ENCODE data around the gene AMBP.

AMBP gene

DNA sequence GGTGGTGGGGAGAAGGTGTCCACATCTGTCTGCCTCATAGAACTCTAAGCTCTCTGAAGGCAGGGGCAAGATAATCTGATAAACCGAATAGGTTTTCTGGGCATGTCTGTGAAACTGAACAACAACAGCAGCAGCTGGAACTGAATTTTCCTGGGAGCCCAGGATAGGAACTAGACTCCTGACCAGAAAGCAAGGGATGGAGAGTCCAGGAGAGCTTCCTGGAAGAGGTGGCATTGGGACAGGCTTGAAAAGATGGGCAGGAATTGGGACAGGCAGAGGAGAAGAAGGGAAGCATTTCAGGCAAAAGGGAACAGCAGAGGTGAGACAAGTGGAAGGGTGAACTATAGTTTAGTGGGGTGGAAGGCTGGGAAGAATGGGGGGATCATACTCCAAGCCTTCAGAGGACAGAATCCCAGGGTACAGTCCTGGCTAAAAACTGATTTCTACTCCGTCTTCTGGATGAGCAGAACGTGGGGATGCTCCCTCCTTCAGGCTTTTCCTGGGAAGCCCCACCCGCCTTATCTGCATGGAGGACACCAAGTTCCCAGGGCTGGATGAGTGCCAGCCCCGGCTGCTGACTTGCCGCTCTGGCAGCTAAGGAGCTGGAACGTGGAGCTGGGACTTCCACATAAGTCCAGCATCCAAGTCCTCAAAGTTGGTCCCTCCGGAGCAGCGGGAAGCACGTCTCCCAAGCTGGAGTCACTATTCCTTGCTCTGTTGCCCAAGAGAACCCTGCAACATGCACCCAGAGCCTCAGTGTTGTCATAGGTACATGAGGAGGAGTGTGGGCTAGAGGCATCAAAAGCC, 34.9 kb upstream of the AMBP start:
- no peak for DNase-seq

DNA sequence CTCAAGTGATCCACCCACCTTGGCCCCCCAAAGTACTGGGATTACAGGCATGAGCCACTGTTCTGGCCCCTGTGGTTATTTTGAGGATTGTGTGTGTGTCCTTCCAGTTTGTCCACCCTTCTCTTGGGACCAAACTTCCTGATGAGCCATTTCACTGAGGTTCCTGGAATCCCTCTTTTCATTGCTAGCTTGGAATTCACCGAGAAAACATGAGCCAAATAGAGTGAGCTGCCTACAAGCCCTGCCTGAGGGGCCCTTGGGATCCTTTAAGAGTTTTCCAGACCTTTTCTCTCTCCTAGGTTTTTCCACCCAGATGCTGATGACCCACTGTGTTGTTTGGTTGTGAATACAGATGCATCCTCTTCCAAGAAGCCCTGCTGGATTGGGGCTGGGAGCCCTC, 34.2 kb upstream of the AMBP start:
- no peak for DNase-seq

DNA sequence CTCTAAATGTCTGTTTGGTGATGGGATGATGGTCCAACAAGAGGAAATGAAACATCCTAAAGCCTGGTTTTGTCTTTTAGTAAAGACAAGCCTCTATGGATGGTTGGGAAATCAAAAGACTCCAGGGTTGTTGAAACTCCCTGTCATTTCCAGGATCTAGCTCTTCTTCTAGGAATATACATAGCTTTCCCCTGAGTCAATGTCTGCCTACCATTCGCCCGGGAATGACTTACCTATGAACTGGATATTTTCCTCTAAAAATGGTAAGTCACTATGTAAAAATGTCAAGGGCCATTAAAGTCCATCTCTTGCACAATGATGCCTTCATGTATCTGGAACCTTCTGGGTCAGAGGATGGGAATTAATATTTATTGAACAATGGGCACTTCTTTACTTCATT, 32.1 kb upstream of the AMBP start:
- no peak for DNase-seq

DNA sequence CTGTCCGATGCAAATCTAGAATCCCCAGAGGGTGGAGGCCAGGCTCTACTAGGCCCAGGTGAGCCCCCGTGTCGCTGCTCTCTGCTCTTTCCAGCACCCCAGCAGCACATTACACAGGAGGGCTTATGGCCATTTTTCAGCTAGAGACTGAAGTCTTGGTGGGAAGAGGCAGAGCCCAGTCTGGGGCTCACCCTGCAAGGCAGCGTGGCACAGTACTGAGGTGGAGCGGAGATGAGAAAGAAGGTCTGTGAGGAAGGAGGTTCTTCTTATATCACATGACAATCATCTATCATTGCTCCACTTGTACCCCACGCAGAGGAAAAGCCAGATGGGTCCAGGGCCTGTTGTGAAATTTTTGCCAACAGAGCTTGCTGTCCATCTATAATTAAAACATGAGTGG, 31.0 kb upstream of the AMBP start:
- no peak for DNase-seq

DNA sequence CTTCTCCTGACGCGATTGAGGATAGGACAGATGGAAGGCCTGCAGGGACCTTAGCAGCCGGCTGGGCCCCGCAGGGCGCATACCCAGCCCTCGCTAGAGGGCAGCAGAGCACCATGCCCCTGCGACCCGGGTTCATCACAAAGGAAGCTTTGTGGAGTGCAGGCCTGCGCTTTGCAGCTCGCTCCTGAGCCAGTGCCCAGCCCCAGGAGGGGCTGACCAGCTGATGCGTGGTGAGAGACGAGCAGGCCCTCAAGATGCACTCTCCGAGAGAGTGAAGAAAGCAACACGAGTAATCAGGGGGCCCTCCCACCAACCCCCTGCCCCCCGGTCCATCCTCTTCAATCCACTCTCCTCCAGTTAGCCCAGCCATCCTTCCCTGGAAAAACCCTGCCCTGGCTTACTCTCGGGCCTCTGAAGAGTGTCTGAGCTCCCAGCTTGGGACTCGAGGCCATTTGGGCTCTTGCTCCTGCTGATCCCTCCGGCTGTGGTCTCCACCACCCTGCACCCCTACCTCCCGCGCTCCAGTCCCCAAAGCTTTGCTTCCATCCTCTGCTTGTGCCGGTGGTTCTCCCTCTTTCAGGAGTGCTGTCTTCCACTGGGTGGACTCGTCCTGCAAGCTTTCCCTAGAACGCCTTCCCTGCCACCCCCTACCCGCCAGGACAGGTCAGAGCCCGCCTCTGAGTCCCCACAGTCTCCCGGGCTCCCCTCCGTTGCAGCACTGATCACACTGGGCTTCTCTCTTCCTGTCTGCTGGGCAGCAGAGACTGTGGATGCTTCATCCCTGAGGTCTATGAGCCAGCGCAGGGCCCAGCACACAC, 30.1 kb upstream of the AMBP start:
- DNase-seq, result no peak

DNA sequence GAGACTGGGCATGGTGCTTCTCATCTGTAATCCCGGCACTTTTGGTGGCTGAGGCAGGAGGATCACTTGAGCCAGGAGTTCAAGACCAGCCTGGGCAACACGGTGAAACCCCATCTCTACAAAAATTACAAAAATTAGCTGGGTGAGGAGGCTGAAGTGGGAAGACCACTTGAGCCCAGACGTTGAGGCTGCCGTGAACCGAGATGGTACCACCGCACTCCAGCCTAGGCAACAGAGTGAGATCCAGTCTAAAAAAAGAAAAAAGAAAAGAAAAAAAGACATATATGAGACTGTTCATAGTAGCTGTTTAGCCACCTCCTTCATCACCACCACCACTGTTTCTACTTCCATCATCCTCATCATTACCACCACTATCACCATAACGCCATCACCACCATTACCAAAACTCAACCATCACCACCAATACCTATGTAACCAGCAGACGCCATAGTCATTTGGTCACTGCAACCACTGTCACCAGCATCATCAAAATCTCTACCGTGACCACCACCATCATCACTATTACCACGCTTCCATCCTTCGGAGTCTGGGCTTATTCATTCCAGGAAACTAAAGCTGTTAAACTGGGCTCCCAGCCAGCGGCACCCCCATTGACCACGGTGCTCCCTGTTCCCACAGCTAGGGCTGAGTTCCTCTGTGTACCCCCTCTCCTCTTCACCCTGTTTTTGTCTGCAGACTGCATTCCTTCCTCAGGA, 29.3 kb upstream of the AMBP start:
- DNase-seq, result no peak

DNA sequence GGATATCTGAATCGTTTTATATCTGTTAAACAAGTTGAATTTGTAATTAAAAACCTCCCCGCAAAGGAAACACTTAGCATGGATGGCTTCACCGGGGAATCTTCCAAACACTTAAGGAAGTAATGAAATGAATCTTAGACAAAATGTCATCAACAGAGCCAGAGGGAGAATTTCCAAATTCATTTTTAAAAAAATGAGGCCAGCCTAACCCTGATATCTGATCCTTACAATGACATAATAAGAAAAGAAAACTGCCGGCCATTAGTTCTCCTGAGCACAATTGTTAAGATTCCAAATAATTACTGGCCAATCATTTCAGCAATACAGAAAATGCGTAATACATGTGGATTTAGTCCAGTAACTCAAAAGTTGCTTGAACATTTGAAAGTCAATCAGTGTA, 27.1 kb upstream of the AMBP start:
- no peak for DNase-seq

DNA sequence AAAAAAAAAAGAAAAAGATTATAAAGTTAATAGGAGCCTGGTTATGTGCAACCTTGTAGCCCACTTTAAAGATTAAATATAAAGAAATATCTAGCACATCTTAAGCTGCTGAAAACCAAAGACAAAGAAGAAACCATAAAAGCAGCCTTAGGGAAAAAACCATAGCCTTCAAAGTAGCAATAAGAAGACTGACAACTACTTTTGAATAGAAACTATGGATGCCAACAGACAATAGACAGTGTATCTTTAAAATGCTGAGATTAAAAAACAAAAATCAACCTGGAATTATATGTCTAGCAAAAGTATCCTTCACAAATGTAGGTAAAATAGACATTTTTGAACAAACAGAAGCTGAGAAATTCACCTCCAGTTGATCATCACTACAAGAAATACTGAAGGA, 24.4 kb upstream of the AMBP start:
- DNase-seq, result no peak

DNA sequence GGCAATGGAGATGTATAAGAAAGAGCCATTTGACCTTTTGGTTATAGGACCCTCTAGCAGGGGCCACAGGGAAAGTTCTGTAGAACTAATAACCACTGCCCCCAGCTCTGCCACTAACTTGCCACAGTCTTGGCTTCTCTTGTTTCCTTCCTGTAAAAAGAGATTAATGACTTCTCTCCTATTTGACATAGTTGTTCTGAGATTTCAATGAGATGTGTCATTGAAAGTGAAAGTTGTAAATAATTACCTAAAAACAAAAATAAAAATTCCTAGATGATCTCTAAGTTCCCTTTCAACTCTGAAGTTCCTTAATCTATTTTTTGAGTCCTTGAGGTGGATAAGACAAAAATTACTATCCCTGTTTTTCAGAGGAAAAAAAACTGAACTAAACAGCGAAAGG, 22.4 kb upstream of the AMBP start:
- no peak for DNase-seq

DNA sequence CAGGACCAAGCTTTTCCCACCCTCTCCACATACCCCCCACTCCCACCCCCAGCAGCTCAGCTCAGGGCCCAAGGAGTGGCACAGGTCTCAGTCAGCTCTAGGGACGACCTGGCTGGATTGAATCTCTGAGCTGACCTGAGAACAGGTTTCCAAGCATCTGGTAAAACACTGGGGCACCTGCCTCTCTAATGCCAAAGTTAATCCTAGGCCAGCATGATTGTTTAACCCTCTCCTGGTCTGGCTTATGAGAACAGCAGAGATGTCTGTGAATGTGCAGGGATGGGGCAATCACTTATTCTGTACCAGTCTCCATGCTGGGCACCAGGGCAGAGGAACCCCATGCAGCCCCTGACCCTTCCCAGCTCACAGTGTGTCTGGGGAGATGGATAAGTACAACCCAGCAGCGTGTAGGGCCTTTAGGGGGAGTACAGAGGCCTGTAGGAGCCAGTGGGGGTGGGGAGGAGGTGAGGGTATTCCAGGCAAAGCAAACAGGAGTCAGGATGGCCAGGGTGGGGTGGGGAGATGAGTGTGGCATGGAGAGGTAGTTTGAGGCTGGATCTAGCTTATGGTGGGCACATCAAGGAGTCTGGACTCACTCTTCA, 21.7 kb upstream of the AMBP start:
- no peak for DNase-seq

DNA sequence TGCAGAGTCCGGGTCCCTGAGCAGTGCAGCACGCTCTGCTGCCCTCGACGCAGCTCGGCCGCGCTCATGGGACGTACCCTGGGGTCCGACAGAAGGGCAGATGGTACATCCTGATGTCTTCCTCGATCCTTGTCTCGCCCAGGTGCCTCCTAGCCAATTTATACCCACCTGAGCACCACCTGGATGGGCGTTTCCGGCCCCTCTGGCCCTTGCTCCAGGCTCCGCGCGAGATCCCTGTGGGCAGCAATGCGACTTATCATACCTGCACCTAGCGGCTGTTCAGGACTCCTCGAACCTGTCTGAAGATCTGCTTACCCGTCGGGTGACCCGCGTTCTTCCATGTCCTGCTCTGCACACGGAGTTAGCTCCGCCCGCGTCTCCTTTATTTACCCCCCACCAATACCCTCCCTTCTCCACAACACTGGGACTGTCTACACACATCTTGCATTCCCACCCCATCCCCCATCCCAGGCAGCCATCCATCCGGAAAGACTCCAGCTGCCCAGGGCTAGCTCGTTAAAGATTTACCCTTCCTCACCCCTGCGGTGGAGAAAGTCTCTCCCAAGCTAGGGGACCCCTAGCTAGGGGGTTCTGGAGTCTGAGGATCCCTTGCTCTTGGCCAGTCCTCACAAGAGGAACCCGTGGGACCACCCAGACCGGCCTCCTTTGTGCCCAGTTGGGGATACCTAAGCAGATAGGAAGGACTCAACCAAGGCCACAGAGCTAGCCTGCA, 21.0 kb upstream of the AMBP start, which contains the start of gene KIF12:
KIF12 (minus strand) TSS at position 357 of the 733 bp plus-strand sequence; CDS start at position 341, 16 bp downstream.
- DNase-seq, result no peak

DNA sequence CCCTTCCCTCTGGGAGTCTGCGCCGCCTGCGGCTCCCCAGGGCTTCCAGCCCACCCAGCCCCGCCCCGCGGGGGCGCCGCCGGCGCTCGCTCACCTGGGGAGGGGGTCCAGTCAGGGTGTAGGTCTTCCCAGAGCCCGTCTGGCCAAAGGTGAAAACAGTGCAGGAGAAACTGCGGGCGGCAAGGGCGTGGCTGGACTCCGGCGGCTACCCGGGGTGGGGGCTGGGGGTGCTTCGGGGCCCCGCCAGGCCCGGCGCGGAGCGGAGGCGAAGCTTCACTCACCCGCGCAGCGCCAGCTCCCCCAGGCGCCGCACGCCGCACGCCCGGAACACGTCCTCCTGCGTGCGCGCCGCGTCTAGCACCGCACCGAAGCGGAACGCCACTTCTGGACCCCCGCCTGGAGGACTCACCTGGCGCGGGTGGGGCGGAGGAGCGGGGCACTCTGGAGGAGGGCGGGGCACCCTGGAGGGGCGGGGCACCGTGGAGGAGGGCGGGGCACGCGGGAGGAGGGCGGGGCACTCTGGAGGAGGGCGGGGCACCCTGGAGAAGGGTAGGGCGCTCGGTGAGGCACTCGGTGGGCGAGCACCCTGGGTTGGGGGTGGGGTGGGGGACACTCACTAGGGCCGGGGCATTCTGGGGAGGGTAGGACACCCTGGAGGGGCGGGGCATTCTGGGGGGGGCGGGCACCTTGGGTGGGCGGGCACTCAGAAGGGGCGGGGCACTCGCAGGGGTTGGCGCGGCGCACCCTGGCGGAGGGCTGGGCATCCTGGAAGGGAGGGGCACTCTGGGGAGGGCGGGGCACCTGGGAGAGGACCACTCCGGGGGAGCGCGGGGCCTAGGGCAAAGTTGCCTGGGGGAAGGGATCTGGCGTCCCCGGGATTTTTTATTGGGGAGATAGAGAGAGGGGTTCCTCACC, 20.2 kb upstream of the AMBP start:
- DNase-seq, result no peak

DNA sequence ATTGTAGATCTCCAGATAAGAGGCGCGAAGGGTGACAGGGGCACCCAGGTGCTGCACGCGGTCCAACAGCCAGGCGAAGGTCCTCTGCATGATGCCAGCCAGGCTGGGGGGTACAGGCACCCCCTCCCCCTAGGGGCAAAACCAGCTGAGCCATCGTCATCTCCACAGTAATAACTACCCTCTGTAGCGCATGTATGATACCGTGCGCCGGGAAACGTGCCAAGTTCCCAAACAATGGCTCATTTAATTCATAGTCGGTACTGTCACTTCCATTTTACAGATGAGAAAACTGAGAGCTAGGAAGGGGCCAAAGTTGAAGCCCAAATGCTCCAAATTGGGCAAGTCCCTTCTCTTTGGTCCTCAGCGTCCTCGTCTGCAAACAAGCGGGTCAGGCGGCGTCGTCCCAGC, 19.5 kb upstream of the AMBP start:
- DNase-seq, result no peak

DNA sequence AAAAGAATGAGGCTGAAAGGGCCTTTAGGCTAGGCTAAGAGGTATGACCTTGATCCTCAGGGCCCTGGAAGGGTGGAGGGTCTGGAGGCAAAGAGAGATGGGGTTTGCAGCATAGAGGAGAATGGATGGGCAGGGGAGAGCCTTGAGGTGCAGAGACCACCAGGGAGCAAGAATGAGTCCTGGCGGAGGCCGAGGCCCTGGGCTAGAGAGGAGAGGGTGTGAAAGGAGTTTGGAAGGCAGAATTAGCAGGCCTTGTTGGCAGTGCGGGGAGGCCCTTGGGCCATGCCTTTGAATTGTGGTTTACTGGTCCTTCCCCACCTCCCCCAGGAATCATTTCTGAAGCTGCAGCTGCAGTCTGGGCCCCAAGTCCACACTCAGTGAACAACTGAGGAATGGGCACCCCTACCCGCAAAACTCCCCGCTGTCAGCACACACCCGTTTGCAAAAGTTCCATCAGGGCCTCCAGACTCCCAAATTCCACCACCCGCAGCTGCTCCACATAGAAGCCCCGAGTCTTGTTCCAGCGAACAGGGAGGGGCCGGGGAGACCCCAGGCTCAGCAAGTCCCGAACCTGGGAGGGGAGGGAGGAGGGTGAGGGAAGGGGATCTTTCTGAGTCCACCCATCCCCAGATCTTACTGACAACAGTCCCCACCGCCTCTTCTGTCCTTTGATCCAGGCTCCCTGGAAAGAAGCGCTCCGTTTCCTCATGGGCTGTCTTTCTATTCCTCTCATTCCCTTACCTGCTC, 18.9 kb upstream of the AMBP start:
- DNase-seq, result no peak

DNA sequence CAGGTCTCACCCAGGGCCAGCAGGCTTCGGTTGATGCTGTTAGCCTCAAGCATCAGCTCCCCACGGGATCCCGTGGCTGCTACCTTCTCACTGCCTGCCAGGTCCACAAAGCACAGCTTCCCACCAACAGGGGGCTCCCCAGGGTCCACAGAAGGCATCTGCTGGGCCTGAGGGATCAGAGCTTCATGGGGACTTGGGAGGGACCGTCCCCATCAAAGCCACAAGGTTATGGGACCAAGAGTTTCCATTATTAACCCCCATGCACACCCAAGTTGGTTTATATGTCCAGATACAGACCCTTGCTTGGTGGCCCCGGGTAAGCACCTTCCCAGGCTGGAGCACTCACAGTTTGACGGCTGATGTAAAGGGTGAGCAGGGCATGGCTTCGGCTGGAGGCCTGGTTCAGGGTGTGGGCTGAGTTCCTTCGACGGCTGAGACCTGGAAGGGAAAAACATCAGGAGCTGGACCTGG, 18.0 kb upstream of the AMBP start:
- DNase-seq, result no peak

DNA sequence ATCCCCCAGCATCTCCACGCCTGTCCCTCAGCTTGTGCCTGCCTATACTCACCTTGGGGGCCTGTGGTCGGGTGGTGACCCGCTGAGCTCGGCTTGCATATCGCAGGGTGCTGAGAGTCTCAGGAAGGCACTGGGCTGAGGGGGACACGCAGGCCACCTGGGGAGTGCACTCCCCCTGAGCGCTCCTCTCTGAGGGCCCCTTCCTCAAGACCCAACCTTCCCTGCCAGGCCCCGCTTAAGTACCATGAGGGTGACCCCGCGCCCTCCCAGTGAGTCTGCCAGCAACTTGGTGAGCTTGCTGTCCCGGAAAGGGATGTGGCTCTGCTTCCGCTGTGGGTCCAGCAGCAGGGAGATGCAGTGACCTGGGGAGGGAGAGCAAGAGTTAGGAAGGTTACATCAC, 16.9 kb upstream of the AMBP start:
- no peak for DNase-seq

DNA sequence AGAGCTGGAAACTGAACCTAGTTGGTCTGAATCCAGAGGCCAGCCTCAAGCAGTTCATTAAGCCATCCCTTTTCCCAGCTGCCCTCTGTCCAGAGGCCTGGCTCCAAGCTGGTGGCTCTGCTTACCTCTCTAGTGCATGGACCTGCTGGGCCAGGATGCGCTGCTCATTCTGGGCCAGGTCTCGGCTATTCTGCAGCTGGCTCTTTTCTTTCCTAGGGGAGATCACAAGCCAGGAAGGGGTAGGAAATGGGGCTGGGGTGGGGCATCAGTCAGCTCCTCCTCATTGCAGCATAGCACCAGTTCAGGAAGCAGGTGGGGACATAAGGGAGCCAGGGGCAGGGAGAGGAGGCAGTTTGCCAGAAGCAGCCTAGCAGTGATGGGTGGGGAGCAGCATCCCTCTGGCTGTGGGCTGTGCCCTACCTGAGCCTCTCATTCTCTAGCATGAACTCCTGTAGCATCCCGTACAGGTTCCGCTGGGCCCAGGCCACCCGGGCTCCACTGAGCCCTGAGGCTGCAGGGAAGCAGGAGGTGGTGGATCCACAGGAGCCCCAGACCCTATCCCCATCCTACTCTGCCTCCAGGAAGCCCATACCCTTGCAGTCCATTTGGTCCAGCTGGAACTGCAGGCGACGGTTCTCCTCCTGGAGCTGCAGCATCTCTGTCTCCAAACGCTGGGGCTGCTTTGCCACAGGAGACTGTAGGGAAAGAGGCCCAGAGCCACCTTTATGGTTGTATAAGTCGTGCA, 15.8 kb upstream of the AMBP start:
- no peak for DNase-seq

DNA sequence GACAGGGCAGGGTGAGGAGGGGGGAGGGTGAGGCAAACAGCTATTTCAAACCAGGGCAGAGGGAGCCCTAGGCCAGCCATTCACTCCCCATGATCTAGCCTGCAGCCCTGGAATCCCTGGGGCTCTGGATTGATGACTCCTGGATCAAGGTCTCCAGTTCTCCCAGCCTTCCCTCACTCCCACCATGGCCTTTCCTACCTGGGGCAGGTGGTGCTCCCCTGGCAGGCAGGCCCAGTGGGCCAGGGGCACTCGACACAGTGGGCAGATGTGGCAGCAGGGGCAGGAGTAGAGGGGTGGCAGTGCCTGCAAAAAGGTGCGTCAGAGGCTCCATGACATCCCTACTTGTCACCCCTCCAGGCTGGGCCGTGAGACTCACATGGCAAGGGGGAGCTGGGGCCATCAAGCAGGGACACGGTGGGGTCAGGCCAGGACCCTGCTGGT, 15.0 kb upstream of the AMBP start:
- DNase-seq, result no peak

DNA sequence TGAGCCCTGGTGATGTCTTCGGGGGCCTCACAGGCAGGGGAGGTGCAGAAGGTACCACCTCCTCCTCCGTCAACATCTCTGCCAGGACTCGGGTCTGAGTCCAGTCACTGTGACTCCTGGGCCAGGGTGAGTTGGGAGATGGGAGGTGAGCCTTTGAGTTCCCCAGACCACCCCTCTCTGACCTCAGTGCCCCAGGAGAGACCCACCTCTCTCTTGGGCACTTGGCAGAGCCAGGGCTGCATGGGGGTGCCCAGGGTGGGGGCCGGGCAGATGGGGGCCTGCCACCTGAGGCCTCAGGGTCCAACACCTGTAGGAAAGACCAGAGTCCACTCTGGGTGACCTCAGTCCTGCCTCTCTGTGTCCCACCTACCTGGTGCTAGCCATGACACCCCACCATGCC, 14.2 kb upstream of the AMBP start:
- no peak for DNase-seq

DNA sequence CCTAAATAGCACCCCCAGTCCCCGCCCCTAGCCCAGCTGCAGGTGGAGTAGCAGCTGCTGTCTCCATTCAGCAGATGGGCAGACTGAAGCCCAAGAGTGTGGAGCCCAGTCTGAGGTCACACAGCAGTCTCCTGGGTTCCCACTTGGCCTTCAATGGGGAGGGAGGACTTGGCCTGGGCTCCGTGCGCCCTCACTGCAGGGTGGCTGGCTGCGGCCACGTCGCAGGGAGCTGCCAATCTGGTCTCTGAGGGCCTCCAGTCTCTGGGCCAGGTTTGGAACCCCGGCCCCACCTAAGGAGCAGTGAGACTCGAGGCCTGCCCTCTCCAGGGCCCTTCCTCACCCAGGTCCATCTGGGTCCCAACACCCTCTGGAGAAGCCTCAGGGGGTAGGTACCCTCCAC, 13.6 kb upstream of the AMBP start:
- DNase-seq, result no peak

Measured in effector CD8-positive, alpha-beta T cell (primary cell).